22Rv1 (cell line): ENCODE measurements around the gene RSRP1.
A peak's percentile ranks its signal among the peaks of the same experiment; 100 is the strongest.
"Not testable (repeated sequence)": the region's sequence is repeated elsewhere in the genome, so short reads cannot be mapped to it uniquely, and the experiment has no call there.

Experiments used
- H3K27ac ChIP-seq: fragments of 450-650 bp; 2 replicates; pipeline ENCODE4 v1.5.1; 2017
- CTCF ChIP-seq: fragments of 450-650 bp; IDR thresholded peaks from 2 replicates; pipeline ENCODE4 v1.5.1; 2017; ENCODE audit warnings: mild to moderate bottlenecking
- ZFX ChIP-seq: fragments of 450-650 bp; IDR thresholded peaks from 2 replicates; pipeline ENCODE4 v1.6.1; 2017; ENCODE audit warnings: antibody characterized with exemption, borderline replicate concordance

The RSRP1 gene

GRCh38 chr1:25238046-25238445 is 9.2 kb downstream of the RSRP1 start:
- H3K27ac ChIP-seq = peak overlapping the region; percentile 95; the same call in 1 of the 2 replicates
- no peak for TF ChIP-seq ZFX
- TF ChIP-seq CTCF = no peak

GRCh38 chr1:25236261-25236660 is 11.0 kb downstream of the RSRP1 start:
- H3K27ac ChIP-seq = not testable (repeated sequence)

DNA sequence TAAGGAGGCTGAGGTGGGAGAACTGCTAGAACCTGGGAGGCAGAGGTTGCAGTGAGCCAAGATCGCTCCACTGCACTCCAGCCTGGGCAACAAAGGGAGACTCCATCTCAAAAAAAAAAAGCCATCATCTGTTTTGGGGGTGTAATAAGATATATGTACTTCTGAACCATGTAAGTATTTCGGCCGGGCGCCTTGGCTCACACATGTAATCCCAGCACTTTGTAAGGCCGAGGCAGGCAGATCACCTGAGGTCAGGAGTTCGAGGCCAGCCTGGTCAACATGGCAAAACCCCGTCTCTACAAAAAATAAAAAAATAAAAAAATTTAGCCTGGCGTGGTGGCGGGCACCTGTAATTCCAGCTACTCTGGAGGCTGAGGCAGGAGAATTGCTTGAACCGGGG is 11.8 kb downstream of the RSRP1 start:
- H3K27ac ChIP-seq = not testable (repeated sequence)

DNA sequence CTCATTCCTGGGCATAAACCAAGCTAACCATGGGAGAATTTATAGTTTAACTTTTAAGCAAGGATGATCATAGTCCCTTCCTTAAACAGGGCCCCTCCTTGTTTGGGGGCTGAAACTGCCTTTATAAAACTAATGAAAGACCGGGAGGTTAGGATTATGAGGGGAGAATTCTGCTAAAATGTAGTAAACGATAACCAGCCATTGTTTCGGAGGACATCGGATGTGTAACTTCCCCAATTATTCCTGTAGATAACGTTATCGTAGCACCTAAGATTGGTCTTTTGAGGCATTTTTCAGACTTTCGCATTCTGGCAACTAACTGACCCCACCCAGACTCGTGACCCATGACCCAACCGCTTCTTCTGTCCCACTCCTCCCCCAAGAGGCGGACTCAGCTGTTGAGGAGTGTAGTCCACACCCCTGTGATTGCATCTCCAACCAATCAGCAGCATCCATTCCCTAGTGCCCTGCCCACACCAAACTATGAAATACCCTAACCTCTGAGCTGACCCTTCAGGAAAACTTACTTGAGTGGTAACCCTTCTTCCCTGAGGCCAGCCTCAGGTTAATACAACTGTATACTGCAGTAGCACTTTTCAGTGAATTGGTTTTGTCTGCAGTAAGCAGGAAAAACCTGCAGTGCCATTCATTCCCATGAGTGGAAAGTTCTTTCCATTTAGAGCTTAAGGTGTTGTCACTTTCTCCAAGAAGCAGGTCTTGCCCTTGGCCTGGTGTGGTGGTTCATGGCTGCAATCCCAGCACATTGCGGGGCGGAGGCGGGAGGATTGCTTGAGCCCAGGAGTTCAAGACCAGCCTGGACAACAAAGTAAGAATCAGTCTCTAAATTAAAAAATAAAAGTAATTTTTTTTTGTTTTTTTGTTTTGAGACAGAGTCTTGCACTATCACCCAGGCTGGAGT is 14.1 kb downstream of the RSRP1 start:
- no peak for TF ChIP-seq ZFX
- TF ChIP-seq CTCF = no peak
- H3K27ac ChIP-seq = peak overlapping the region; percentile 91

DNA sequence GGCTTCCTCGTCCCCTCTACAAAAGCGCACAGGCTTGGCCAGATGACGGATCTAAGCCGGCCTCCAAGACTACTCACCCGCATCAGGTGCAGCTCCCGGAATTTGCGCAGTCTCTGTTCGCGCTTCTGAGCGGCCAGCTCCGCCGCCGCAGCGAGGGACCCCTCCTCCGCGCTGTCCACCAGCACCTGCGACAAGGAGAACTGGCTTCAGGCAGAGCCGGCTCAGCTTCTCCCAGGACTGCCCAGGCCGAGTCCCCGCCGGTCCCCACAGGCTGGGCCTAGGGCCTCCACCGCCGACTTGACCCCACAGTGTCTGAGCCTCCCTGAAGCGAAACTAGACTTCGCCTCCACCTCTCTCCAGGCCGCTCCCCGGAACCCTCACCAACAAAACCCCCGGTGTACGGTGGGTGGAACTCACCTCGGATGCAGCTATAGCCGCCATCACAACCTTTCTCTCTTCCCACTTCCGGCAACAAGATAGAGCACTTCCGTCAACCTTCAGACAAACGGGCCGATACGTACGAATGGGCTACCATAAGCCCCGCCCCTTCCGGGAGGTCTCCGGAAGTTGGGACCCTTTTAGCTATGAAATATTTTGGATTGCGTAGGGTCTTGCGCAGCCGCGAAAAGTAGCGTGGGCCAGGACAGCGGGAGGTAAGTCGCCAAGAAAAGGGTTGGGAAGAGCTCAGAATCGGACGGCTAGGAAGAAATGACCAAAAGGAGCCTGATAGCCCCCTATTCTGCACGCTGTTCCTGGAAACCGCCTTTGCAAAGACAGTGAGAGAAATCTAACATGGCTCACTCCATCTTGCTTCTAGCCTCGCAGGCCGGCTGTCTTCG is 15.0 kb downstream of the RSRP1 start, which contains the start of gene SYF2:
Gene SYF2, minus strand, starts transcription at position 476 of the 839 bp plus-strand sequence. Its CDS starts 35 bp downstream, at position 441.
- TF ChIP-seq ZFX (no peak), CTCF (no peak)

GRCh38 chr1:25223471-25223870 is 23.8 kb downstream of the RSRP1 start:
- H3K27ac ChIP-seq = no peak overlapping the region
- TF ChIP-seq ZFX (no peak), CTCF (no peak)

More for the DNA sequence above, 15.0 kb downstream of the RSRP1 start, which contains the start of gene SYF2:
- peak within 1 kb of the TSS; percentile 91 for H3K27ac ChIP-seq

DNA sequence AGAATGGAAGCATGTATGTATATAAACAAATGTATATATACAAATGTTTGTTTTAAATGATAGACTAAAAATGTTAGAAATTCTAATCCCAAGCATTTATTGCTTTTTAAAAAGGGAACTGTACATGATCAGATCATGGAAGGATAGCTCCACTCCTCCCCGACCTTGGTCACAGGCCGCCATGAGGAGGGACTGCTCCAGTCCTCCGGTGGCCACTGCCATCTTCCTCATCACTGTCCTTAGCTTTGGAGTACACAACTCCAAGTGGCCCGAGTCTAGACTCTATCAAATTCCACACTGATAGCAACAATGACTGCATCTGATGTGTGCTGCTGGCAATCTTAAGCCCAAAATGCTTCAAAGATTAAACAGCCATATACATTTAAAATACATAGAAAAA is 24.6 kb downstream of the RSRP1 start:
- no peak overlapping the region for H3K27ac ChIP-seq

More for the DNA sequence above, 24.6 kb downstream of the RSRP1 start:
- no peak for TF ChIP-seq ZFX
- TF ChIP-seq CTCF = no peak
